Right ventricle myocardium superior (tissue), 1 donor: ENCODE results near the gene CDK18. TPM values are rescaled to one million over a fixed set of nuclear protein-coding genes. Genes with fewer than 3 reads are reported as not detected.

Source experiments
- ATAC-seq: fragments of 200-7000 bp; cut with Tn5 transposase; one replicate; pipeline ENCODE4 v1.9.1; 2020; ENCODE audit warnings: mild to moderate bottlenecking; ENCODE audit not compliant: poor library complexity
- DNase-seq: peaks from one replicate; pipeline ENCODE4 v3.0.0-alpha.2; 2020
- intact Hi-C: fragments of 100-400 bp; cut with DNase I; formaldehyde crosslinking; loops from one replicate; pipeline ENCODE4 v1.11.2; 2022
- total RNA-seq: library from RNA; stranded (reverse); fragmentation: NEBNext Ultra II Directional; extraction: Animal tissue kit (Norgen Biotek cat#: 25700); gene quantifications from one replicate; pipeline ENCODE4 v1.2.1, GENCODE V29; 2021
- donor health status: DM: no; HTN: yes; CAD: no; lungs with severe emphysema.

The CDK18 gene
- total RNA-seq, 1 donor from 2014 or later: 172 TPM

GRCh38 chr1:205545001-205545919 is 40.8 kb downstream of the CDK18 start:
- no peak for DNase-seq
- no peak for ATAC-seq
- intact Hi-C loops: no loop called here

- no peak for ATAC-seq
- intact Hi-C loops: no loop called here
- DNase-seq: no peak
These were observed 41.5 kb downstream of the CDK18 start for GRCh38 chr1:205545991-205546390.

- ATAC-seq: no peak
- intact Hi-C loops: no loop called here
- DNase-seq: no peak
These were observed 42.1 kb downstream of the CDK18 start for GRCh38 chr1:205546541-205546940.

GRCh38 chr1:205547936-205548827 is 43.7 kb downstream of the CDK18 start:
- DNase-seq (no peak), ATAC-seq (no peak)
- intact Hi-C loops: no loop called here

GRCh38 chr1:205554026-205554811 is 49.8 kb downstream of the CDK18 start:
- ATAC-seq: no peak
- intact Hi-C loops: no loop called here
- DNase-seq: no peak

GRCh38 chr1:205561501-205562203 is 57.2 kb downstream of the CDK18 start:
- intact Hi-C loops: no loop called here
- ATAC-seq (no peak), DNase-seq (no peak)

GRCh38 chr1:205563927-205564441 is 59.5 kb downstream of the CDK18 start:
- DNase-seq (no peak), ATAC-seq (no peak)

GRCh38 chr1:205565799-205566198 is 61.3 kb downstream of the CDK18 start:
- intact Hi-C loops: no loop called here
- no peak for DNase-seq

More at GRCh38 chr1:205563927-205564441, 59.5 kb downstream of the CDK18 start:
- intact Hi-C loops: no loop called here

GRCh38 chr1:205567716-205568115 is 63.2 kb downstream of the CDK18 start:
- intact Hi-C loops: no loop called here
- ATAC-seq (no peak), DNase-seq (no peak)

More at GRCh38 chr1:205565799-205566198, 61.3 kb downstream of the CDK18 start:
- ATAC-seq: no peak

- intact Hi-C loops: no loop called here
- DNase-seq (no peak), ATAC-seq (no peak)
These were observed 63.6 kb downstream of the CDK18 start for GRCh38 chr1:205568135-205568468.

GRCh38 chr1:205568469-205569361 is 64.2 kb downstream of the CDK18 start:
- DNase-seq (no peak), ATAC-seq (peak; percentile 41)
- intact Hi-C loops: no loop called here

GRCh38 chr1:205569411-205570172 is 65.1 kb downstream of the CDK18 start:
- DNase-seq: no peak
- peak; percentile 27 for ATAC-seq
- intact Hi-C loops: no loop called here

- DNase-seq (no peak), ATAC-seq (no peak)
- intact Hi-C loops: no loop called here
These were observed 65.7 kb downstream of the CDK18 start for GRCh38 chr1:205570173-205570501.

GRCh38 chr1:205570796-205571537 is 66.5 kb downstream of the CDK18 start:
- ATAC-seq (no peak), DNase-seq (no peak)
- intact Hi-C loops: no loop called here

GRCh38 chr1:205571747-205572146 is 67.3 kb downstream of the CDK18 start:
- ATAC-seq (no peak), DNase-seq (no peak)
- intact Hi-C loops: no loop called here

- intact Hi-C loops: no loop called here
- no peak for DNase-seq
These were observed 68.0 kb downstream of the CDK18 start for GRCh38 chr1:205572421-205572820.

More at GRCh38 chr1:205572421-205572820, 68.0 kb downstream of the CDK18 start:
- no peak for ATAC-seq
